GM18517 (cell line): Measurements from ENCODE around the gene BRD1.

ENCODE experiments used
- ATAC-seq: cut with Tn5 transposase; IDR thresholded peaks from one replicate; pipeline ENCODE4 v1.9.1; 2021; ENCODE audit warnings: mild to moderate bottlenecking, moderate library complexity; ENCODE audit not compliant: unreplicated experiment

BRD1 gene

GRCh38 chr22:49803737-49804375 is 23.8 kb downstream of the BRD1 start:
- ATAC-seq, result no peak

- no peak for ATAC-seq
Observed at GRCh38 chr22:49803134-49803533, 24.5 kb downstream of the BRD1 start.

GRCh38 chr22:49801391-49802060 is 26.1 kb downstream of the BRD1 start:
- ATAC-seq, result no peak

- no peak for ATAC-seq
Observed at GRCh38 chr22:49800408-49801238, 27.1 kb downstream of the BRD1 start.

- ATAC-seq, result no peak
Observed at GRCh38 chr22:49799431-49800075, 28.1 kb downstream of the BRD1 start.

GRCh38 chr22:49798486-49799151 is 29.1 kb downstream of the BRD1 start:
- ATAC-seq, result no peak

- no peak for ATAC-seq
Observed at GRCh38 chr22:49797706-49798105, 30.0 kb downstream of the BRD1 start.

GRCh38 chr22:49796596-49797270 is 30.9 kb downstream of the BRD1 start:
- no peak for ATAC-seq

GRCh38 chr22:49795521-49795920 is 32.2 kb downstream of the BRD1 start:
- ATAC-seq, result no peak

- no peak for ATAC-seq
Observed at GRCh38 chr22:49793871-49794270, 33.8 kb downstream of the BRD1 start.

- ATAC-seq, result no peak
Observed at GRCh38 chr22:49793296-49793695, 34.4 kb downstream of the BRD1 start.

- ATAC-seq, result no peak
Observed at GRCh38 chr22:49792107-49792506, 35.6 kb downstream of the BRD1 start.

GRCh38 chr22:49791682-49792081 is 36.0 kb downstream of the BRD1 start:
- no peak for ATAC-seq

GRCh38 chr22:49790912-49791311 is 36.8 kb downstream of the BRD1 start:
- no peak for ATAC-seq

GRCh38 chr22:49789289-49790141 is 38.2 kb downstream of the BRD1 start:
- ATAC-seq, result no peak

- ATAC-seq, result no peak
Observed at GRCh38 chr22:49788504-49788903, 39.2 kb downstream of the BRD1 start.

GRCh38 chr22:49787861-49788260 is 39.8 kb downstream of the BRD1 start:
- no peak for ATAC-seq

- ATAC-seq, result no peak
Observed at GRCh38 chr22:49786976-49787706, 40.5 kb downstream of the BRD1 start.
